Measurements from ENCODE around the gene ARHGAP29.

The ARHGAP29 gene

GRCh38 chr1:94126651-94127050 is 110.7 kb downstream of the ARHGAP29 start:
- in situ Hi-C loops (cut with MboI; ENCODE audit: low sequenced_read_pairs), result no loop called here

GRCh38 chr1:94125551-94126514 is 111.6 kb downstream of the ARHGAP29 start:
- in situ Hi-C loops (cut with MboI; ENCODE audit: low sequenced_read_pairs), result no loop called here

GRCh38 chr1:94124538-94124937 is 112.8 kb downstream of the ARHGAP29 start:
- in situ Hi-C loops (cut with MboI; ENCODE audit: low sequenced_read_pairs), result no loop called here

- in situ Hi-C loops (cut with MboI; ENCODE audit: low sequenced_read_pairs), result no loop called here
Measured at GRCh38 chr1:94122201-94122970, 115.0 kb downstream of the ARHGAP29 start.

Data from HL-60/S4 treated with phorbol 12-myristate 13-acetate at 8.2 ng/mL for 4 days and 3 days (cell line).